K562 (cell line): Measurements from ENCODE around the gene GSDME.

Source experiments
- EP300 ChIP-seq: IDR thresholded peaks from 2 replicates; pipeline ENCODE4 v1.6.1; 2012; ENCODE audit warnings: low read length, improper control_type of control experiment
- NCOA1 ChIP-seq: fragments of 450-650 bp; IDR thresholded peaks from 2 replicates; pipeline ENCODE4 v1.6.1; 2016; ENCODE audit warnings: low read depth
- PTBP1 ChIP-seq: fragments of 200-400 bp; formaldehyde crosslinking; IDR thresholded peaks from 2 replicates; pipeline ENCODE4 v1.6.1; 2017; ENCODE audit warnings: low read depth, low read length
- RBM39 ChIP-seq: fragments of 200-400 bp; formaldehyde crosslinking; optimal IDR thresholded peaks from 2 replicates; pipeline ENCODE3; 2018; ENCODE audit warnings: low read depth, low read length

DNA sequence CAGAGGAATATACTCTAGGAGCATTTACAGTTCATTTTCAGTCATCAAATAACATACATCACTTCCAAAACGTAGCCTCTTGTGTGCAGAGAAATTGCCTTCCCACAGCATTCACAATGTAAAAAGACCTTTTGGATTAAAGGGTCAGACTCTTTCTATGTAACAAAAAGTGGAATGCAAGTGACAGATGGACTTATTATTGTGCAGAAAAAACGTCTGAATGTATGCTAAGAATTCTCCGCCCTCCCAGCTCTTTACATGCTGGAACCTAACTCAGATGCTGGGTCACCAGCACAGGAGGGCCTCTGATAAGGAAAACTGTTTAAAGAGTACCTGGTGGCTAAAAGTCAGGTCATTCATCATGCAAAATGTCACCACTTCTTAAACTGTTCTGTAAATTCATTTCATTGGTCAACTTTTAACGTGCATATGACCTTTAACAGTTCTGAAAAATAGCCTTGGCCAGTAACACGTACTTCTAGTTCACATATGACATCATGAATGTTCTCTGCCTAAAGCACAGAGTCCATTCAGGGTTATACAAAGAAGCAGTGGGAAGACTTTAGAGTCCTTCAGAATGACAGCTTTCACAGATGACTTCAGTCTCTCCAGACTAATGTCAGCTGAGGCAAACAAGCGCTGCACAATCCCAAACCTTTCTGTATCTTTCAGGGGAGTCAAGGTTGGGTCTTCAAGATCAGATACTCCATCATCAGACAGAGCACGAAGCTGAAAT, 58.6 kb downstream of the GSDME start:
- TF ChIP-seq NCOA1 (no peak), PTBP1 (no peak), EP300 (no peak), RBM39 (no peak)
